LNCaP clone FGC (cell line): Measurements from ENCODE around the gene MTA1.

Experiments used
- DNase-seq: peaks from one replicate; pipeline ENCODE4 v3.0.0-alpha.2; 2011; ENCODE audit warnings: low read depth
- H3K4me3 ChIP-seq: 2 replicates; pipeline ENCODE4 v1.5.1; 2011; ENCODE audit warnings: mild to moderate bottlenecking, low read depth, low read length, control low read depth
- TF ChIP-seq, protein P1 (sequence below): IDR thresholded peaks from 2 replicates; pipeline ENCODE4 v1.5.1; 2012; ENCODE audit warnings: mild to moderate bottlenecking; ENCODE audit not compliant: control insufficient read depth, insufficient read depth; ENCODE audit errors: extremely low read depth

MTA1 gene

DNA sequence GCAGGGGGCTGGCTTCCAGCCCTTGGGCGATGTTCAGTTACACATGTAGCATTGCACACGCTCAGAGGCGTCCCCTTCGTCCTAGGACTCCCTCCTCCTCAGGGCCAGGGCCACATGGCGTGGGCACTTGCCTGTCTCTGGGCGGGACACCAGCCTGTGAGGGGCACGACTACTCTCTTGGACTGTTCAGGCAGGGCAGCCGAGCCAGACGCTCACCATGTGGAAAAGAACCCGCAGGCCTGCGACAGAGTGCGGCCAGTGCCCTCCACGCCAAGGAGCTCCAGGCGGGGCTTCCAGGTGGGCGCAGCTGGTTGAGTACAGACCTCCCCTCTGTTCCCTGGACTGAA, 20.9 kb downstream of the MTA1 start:
- DNase-seq = no peak
- TF ChIP-seq, protein P1, sequence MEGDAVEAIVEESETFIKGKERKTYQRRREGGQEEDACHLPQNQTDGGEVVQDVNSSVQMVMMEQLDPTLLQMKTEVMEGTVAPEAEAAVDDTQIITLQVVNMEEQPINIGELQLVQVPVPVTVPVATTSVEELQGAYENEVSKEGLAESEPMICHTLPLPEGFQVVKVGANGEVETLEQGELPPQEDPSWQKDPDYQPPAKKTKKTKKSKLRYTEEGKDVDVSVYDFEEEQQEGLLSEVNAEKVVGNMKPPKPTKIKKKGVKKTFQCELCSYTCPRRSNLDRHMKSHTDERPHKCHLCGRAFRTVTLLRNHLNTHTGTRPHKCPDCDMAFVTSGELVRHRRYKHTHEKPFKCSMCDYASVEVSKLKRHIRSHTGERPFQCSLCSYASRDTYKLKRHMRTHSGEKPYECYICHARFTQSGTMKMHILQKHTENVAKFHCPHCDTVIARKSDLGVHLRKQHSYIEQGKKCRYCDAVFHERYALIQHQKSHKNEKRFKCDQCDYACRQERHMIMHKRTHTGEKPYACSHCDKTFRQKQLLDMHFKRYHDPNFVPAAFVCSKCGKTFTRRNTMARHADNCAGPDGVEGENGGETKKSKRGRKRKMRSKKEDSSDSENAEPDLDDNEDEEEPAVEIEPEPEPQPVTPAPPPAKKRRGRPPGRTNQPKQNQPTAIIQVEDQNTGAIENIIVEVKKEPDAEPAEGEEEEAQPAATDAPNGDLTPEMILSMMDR = no peak
- no peak overlapping the region for H3K4me3 ChIP-seq

DNA sequence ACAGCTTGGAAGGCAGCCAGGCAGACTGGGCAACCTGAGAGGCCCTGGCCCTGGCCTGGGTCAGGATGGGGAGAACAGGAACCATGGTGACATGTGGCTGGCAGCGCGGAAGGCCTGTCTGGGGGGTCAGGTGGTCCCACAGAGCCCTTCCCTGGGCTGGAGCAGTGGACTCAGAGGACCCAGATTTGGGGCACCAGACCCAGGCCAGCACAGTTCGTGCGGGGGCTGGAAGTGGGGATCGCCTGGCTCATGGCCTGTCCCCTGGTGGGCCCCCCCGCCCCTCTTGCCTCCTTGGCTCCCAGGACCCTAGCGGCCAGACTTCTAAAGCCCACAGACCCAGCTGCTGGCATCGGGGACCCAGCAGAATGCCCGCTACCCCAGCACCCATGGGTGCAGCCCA, 21.4 kb downstream of the MTA1 start:
- H3K4me3 ChIP-seq = no peak overlapping the region
- no peak for DNase-seq
- TF ChIP-seq, protein P1 = no peak

DNA sequence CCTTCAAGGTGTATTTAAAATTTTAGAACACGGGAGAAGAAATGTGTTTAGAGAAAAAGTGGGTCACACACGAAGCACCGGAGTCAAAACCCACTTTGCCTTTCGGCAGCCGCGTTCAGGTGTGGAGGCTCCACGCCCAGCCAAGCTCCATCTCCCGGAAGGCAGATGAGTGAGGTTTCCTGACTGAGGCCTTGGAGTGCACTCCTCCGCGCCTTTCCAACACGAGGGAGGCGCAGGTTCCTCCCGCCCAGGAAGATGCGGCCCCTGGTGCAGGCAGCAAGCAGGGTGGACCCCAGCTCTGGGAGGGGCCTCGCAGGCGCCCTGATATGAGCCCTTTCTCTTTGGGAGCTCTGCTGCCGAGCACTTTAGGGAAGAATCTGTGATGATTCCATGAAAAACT, 22.5 kb downstream of the MTA1 start:
- no peak overlapping the region for H3K4me3 ChIP-seq
- TF ChIP-seq, protein P1 = no peak
- DNase-seq = no peak

DNA sequence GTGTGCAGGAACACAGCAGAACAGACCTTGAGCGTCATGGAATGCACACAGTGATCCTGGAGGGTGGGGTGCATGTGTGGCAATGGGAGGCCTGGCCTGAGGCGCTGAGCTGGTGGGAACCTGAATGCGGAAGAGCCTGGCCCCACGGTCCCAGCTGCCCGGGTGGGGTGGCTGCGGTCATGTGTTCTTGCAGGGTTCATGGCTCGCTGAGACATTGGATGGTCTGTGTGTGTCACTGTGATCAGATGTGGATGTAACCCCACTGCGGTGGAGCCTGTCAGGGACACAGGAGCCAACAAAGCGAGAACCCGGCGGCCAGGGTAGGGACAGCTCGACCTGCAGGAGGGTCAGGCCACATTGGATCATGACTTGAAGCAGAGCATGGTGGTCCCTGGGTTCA, 23.2 kb downstream of the MTA1 start:
- TF ChIP-seq, protein P1 = no peak
- no peak for DNase-seq
- no peak overlapping the region for H3K4me3 ChIP-seq

DNA sequence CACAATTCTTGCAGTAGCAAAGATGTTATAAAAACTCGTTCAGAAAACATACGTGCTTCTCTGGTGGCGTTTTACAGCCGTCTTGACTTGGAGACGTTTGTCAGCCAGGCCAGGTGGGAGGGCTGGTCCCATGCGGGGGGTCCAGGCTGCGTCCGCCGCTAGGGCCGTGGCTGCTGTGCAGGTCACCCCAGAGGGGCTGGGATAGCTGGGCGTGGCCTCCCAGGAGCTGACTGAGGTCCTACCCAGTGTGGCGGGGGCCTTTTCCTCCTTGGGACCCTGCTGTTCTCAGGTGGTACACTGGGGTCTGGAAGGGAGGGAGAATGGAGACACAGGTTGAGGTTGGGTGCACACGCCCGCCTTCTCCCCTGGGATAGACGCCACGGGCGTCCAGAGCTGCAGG, 25.2 kb downstream of the MTA1 start:
- TF ChIP-seq, protein P1 = no peak
- DNase-seq = no peak
- no peak overlapping the region for H3K4me3 ChIP-seq

DNA sequence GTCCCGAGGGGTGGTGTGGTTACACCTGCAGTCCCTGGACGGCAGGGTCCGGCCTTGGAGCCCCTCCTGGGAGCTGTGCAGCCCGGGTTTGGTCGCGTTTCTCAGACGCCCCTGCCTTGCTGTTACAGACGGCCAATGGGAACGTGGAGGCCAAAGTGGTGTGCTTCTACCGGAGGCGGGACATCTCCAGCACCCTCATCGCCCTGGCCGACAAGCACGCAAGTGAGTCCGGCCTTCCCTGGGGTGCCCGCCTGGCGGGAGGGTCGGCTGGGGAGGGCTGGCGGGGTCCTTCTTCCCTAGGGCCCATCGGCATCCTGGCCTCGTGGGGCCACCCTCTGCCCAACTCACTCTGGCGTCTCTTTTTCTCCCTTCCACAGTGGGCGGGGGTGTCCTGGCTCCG, 25.7 kb downstream of the MTA1 start:
- no peak for DNase-seq
- TF ChIP-seq, protein P1 = no peak
- H3K4me3 ChIP-seq = no peak overlapping the region

DNA sequence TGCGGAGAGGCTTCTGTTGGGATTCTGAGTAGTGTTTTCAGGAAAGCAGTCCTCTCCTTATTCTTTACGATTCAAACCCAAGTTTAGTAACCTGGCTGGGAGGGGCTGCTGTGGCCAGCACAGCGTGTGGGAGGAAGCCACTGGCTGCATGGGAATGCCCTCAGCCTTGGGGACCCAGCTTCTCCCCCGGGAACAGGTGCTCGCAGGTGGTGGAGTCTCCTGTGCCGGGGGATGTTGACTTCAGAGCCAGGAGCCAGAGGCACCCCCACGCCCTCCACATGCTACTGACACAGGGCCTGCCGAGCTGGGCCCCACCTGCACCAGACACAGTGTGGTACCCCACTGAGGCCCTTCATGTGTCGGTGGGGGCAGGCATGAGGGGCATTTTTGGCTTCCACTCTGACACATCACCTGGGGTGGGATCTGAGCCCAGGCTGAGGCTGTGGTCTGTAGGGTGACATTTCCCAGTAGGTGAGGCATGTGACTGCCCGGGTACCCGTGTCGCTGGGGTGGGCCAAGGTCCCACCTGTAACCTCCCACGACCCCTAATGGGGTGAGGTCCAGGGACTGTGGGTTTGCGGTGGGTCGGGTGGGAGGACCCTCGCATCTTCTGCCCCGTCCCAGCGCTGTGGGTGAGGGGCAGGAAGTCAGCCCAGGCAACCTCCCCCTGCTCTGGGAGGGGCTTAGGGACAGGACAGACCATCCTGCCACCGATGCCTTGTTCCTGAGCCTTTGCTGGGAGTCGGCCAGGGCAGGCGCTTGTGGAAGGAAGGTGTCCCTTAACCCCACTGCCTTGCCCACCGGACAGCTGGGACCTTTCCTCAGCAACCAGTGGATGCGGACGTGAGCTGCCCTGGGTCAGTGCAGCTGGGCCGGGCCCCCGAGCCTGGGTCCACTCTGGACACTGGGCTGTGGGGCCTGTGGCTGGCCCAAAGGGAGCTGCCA, 26.5 kb downstream of the MTA1 start:
- no peak for DNase-seq
- TF ChIP-seq, protein P1 = no peak
- no peak overlapping the region for H3K4me3 ChIP-seq
